ENCODE results near the gene AEN. TPM values are rescaled to one million over a fixed set of nuclear protein-coding genes. Genes with fewer than 3 reads are reported as not detected.

AEN gene
- total RNA-seq, 1 experiment from 2014 or later = 36.2 TPM

GRCh38 chr15:88629071-88629470, 7.9 kb downstream of the AEN start:
- ChIA-PET RAD21 (ENCODE audit: low non-redundant PET in 1 of 2, low total read pairs in 2 of 2, uncharacterized antibody in 2 of 2, unreplicated experiment in 2 of 2) (no interaction called here), POLR2A (interaction anchor here (1.0 kb wide), 1 partner anchor 9 kb away, joined by 4 read pairs; the partner anchor contains the start of gene ISG20), CTCF (no interaction called here)
- Histone ChIP-seq H3K4me1 (ENCODE audit: control insufficient read depth in 1 of 2, insufficient read depth in 2 of 2, low read length in 2 of 2) (peaks cover 2 to 36% of the 10 kb centered on the region in 2 experiments; a peak in 3 of 4 replicates), H3K27ac (ENCODE audit: low read depth, low read length) (no peak overlapping the region), H3K4me2 (ENCODE audit: low read length) (no peak overlapping the region), H3K9me2 (ENCODE audit: insufficient read depth) (no peaks in the 10 kb centered on the region), H3K9me3 (ENCODE audit: control insufficient read depth in 1 of 2, insufficient read depth in 1 of 2, low read depth in 1 of 2, low read length in 2 of 2) (no peaks in the 10 kb centered on the region), H3K9ac (ENCODE audit: low read length) (no peak overlapping the region), H3K4me3 (replicated peaks in 1 of 2; ENCODE audit: low read depth in 1 of 2, low read length in 2 of 2) (no peak overlapping the region), H3K79me2 (ENCODE audit: insufficient read depth, low read length) (peaks cover 82% of the 10 kb centered on the region), H3K27me3 (ENCODE audit: insufficient read depth, low read length) (no peaks in the 10 kb centered on the region), H4K20me1 (ENCODE audit: insufficient read depth) (peaks cover 35% of the 10 kb centered on the region; the same call in 1 of the 2 replicates), H3K36me3 (ENCODE audit: control insufficient read depth in 1 of 2, insufficient read depth in 2 of 2, low read length in 2 of 2) (peaks cover 25 to 64% of the 10 kb centered on the region in 2 experiments), H2AFZ (ENCODE audit: low read depth, low read length, poor library complexity, severe bottlenecking) (no peak overlapping the region)
- ATAC-seq (no peak), DNase-seq (ENCODE audit: low read depth, low spot score) (no peak)
- TF ChIP-seq EZH2phosphoT487 (IDR thresholded peaks at IDR 0.05; ENCODE audit: borderline replicate concordance) = no peak
- TF ChIP-seq REST (IDR thresholded peaks at IDR 0.05; ENCODE audit: low read depth) = no peak
- TF ChIP-seq YY1 (IDR thresholded peaks at IDR 0.05; ENCODE audit: extremely low read depth, insufficient replicate concordance, low read depth, low read length) = no peak
- no peak for TF ChIP-seq ZBTB33 (IDR thresholded peaks at IDR 0.05; ENCODE audit: extremely low read depth, insufficient replicate concordance, low read length)
- no peak for TF ChIP-seq EGR1 (IDR thresholded peaks at IDR 0.05; ENCODE audit: low read depth)
- no peak for TF ChIP-seq CEBPB (IDR thresholded peaks at IDR 0.05; ENCODE audit: low read depth)
- TF ChIP-seq SIN3A (IDR thresholded peaks at IDR 0.05; ENCODE audit: low read depth) = no peak
- TF ChIP-seq FOSL1 (IDR thresholded peaks at IDR 0.05; ENCODE audit: low read depth) = no peak
- no peak for TF ChIP-seq MAX (IDR thresholded peaks at IDR 0.05)
- no peak for TF ChIP-seq CBX3 (IDR thresholded peaks at IDR 0.05; ENCODE audit: low read depth)
- TF ChIP-seq SP1 (IDR thresholded peaks at IDR 0.05; ENCODE audit: low read depth) = no peak
- no TSS peak for BruUV-seq (replicated peaks)
- intact Hi-C loops (cut with micrococcal nuclease) = no loop called here
